NCI-H1417 treated with DMSO at 0.1 percent for 48 hours (cell line): ENCODE measurements around the gene HOOK2.
"Not testable (repeated sequence)": the region's sequence is repeated elsewhere in the genome, so short reads cannot be mapped to it uniquely, and the experiment has no call there.

Source experiments
- DNase-seq: peaks from one replicate; lab custom pipeline; 2025; lab: John Stamatoyannopoulos, UW

The HOOK2 gene

DNA sequence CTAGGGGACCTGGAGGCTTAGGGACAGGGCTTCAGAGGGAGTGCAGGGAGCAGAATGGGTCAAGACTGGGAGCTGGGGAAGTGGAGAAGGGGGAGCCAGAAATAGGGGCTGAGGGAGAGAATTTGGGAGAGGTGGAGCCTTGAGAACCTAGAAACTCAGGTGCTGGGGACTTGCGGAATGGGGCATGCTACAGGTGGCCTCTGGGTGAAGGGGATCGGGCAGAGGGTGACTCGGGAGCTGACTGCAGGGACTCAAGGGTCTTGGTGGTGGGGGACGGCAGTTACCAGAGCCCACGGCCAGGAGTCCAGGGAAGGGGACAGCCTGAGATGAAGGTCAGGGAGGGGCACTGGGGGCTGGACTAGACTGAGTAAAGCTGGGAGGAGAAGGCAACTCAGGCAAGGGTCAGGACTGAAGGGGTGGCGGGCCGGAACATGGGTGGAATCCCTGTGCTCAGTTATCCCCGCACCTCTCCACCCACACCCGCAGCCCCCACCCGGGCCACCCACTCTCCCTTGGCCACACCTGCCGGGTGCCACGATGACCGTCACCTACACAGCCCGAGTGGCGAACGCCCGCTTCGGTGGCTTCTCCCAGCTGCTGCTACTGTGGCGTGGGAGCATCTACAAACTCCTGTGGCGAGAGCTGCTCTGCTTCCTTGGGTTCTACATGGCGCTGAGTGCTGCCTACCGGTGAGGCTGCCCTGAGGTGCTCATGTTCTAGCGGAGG is 23.1 kb downstream of the HOOK2 start:
- DNase-seq, result no peak

DNA sequence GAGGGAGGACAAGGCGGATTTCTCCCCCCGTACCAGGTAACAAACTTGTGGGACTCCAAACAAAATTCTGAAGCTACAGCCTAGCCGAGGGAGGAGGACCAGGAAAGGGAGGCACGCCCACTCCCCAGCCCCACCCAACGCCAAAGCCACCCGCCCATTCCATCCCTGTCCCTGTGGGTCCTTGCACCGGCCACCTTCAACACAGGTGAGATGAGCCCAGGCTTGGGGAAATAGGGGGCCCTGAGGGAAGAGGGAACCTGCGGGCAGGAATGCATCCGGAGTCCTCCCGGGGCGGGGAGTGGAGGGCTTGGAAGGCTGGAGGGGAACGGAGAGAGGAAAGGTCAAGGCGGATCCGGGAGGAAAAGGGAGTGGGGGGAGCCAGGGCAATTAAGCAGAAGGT is 23.7 kb downstream of the HOOK2 start, which contains the start of gene BEST2:
Gene BEST2 (plus strand): TSS at position 157 of the 400 bp plus-strand sequence. CDS start 802 bp downstream, outside the sequence.
- DNase-seq, result no peak

DNA sequence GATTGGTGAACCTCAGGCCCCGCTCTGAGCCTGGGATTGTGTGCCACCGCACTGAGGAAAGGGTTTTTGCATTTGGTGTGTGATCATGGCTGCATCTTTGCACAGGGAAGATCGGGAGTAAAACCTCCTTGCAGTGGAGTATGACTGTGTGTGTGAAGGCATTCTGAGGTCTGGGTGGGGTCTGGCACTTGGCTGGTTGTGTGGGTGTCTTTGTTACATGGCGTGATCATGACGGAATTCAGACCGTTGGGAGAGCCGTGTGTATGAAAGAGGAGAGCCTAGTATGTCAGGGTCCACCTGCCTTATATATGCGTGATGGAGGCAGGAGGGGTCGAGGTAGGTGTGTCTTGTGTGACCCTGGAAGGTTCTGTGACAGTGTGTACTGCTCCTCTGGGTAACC is 24.5 kb downstream of the HOOK2 start:
- DNase-seq, result no peak

DNA sequence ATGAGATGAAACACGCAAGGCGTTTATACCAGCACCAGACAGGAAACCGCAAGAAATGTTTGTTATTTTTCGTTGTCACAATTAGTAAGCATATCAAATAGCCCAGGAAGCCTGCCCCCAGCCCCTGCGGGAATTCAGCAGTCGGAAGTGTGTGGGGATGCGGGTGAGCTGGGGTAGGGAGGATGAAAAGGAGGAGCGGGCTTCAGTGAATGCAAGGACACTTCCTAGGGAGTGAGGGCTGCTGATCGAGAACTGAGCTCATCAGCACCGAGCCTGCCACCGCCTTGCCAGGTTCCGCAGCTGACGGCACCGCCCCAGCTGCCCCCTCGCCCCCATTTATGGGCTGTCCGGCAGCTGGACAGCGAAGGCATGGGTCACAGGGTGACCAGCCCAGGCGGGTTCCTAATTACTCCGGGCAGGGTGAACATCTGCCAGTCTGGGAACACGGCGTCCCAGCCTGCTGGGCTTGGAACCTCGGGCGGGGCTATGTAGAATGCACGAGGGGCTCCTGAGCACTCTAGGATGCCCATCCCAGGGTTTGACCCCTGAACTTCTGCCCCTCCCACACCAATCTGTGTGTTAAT is 25.3 kb downstream of the HOOK2 start:
- DNase-seq, result no peak

DNA sequence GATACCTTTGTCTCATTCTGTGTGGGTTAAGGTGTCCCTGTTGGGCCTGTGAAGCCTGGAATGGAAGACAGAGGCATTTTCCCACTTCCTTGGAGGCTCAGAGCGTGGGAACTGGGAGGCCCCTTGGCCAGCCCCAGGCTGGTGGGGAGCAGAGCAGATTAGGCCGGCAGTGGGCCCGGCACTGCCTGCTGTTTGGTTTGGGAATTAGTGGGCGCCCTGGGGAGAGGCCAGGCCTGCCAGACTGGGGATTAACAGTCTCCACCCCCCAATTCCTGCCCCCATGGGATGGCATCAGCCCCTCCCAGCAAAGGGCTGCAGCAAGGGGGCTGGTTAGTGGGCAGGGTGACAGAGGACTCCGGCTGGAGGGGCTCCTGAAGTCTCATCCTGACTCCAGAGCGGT is 26.9 kb downstream of the HOOK2 start:
- no peak for DNase-seq

DNA sequence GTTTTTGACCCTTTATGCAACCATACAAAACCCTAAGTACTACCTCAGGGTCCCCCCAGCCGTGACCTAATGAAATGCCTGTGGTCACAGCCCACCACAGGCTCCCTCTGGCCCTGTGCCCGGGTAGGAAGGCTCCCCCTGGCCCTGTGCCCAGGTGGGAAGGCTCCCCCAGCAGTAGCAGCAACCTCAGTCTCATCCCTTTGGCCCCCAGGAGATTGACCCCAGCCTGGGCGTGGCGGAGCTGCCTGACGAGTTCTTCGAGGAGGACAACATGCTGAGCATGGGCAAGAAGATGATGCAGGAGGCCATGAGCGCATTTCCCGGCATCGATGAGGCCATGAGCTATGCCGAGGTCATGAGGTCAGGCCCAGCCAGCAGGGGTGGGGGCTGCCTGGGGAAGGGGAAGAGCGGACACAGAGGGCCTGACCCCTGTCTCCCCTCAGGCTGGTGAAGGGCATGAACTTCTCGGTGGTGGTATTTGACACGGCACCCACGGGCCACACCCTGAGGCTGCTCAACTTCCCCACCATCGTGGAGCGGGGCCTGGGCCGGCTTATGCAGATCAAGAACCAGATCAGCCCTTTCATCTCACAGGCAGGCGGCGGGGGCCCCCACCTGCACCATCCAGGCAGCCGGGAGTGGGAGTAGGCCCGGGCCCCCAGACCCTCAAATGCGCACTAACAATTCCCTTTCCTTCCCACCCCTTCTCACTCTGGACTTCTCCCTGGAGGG is 30.0 kb downstream of the HOOK2 start:
- DNase-seq, result no peak

DNA sequence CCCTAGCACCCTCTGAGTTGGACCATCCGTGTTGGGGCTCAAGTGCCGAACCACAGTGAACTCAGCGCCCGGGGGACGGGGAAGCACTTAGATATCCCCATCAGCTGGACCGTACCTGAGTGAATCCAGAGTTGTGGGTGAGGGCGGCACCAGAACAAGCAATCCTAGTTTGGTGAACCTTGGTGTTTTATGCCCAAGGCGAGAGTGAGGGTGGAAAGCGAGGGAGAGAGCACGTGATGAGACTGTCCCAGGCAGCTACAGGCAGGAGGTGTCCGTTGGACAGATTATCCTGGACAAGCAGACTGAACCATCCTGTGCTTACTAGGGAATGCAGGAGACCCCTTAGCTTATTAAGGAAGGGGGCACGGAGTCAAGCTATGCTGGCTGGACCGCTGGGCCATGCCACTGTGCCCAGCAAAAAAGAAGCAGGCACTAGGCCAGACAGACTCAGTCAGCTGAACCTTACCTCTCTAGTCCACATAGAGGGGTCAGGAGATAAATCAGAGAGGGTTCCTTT is 37.5 kb downstream of the HOOK2 start:
- no peak for DNase-seq

DNA sequence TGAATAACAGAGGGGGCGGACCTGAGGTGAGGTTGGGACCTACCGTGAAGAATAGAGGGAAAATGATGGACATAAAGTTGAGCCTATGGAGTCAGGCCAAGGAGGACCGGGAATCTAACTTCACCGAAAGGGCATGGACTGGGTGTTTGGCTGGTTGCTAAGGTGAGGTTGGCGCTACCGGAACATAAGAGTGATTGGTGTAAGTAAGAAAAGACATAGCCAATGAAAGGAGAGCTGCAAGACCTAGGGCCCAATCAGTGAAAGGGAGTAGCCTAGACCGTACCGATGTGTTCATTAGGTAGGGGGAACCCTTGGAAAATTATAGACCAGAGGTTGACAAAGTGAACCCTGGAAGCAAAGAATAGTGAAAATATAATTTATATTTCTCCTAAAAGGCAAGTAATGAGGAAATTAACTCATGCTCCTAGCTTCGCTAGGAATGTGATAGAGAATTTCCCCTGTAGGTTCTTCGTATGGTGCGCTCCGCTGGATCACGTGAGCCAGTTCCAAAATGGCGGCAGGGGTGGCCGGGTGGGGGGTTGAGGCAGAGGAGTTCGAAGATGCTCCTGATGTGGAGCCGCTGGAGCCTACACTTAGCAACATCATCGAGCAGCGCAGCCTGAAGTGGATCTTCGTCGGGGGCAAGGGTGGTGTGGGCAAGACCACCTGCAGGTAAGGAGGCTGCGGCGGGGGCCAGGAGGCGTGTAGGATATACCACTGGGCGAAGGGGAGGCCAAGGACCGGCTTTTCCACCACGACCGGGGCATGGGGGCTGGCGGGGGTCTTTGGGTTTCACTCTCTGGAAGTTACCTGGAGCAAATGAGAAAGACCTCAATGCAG is 38.1 kb downstream of the HOOK2 start, which contains the start of gene GET3:
Gene GET3 (plus strand): TSS at position 503 of the 840 bp plus-strand sequence. CDS start 9 bp downstream, at position 512.
- DNase-seq, result peak; percentile 100

DNA sequence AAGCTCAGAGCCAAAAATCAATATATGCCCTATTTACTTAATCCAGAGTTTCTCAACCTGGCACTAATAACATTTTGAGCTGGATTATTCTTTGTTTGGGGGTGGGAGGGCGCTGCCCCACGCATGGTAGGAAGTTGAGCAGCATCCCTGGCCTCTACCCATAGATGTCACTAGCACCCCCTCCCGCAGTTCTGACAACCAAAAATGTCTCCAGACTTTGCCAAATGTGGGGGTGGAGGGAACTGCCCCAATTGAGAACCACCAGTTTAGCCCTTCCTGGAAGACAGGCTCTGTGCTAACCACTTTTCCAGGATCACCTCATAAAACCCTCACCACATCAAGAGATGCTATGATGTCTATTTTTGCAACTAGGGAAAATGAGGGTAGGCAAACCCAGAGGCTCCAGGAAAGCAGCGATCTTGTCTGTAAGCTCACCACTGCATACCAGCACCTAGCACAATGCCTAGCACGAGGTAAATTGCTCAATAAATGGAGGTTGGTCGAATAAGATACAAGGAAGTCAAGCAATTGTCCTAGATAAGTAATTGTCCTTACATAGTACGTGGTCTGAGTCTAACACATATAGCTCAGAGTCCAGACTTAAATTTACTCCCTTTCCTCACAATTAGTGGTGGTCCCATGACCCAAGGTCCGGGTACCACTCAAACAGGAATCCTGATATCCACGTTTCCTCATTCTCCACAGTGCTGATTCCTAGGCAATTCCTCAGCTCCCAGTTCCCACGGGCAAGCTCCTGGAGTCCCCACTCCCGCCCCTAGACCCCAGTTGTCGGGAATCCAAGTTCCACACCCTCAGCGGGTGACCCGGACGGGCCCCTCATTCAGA is 41.8 kb downstream of the HOOK2 start:
- DNase-seq, result no peak

DNA sequence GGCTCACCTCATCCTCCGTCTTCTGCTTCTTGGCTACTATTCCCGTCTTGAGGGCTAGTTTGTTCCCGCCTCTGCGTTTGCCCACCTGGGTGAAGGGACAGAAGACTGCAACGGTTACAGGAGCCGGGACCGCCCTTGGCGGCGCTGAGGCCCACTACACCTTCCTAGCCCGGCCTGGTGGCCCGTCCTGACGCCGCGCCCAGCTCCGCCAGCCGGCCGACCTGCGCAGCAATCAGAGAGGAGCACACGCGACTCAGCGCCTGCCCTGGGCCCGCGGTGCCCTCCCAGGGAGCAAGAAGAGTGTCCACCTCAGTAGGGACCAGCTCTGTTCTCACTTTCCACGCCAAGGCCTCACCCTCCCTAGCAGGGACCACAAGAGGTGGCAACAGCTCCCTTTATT is 44.0 kb downstream of the HOOK2 start:
- DNase-seq, result no peak

DNA sequence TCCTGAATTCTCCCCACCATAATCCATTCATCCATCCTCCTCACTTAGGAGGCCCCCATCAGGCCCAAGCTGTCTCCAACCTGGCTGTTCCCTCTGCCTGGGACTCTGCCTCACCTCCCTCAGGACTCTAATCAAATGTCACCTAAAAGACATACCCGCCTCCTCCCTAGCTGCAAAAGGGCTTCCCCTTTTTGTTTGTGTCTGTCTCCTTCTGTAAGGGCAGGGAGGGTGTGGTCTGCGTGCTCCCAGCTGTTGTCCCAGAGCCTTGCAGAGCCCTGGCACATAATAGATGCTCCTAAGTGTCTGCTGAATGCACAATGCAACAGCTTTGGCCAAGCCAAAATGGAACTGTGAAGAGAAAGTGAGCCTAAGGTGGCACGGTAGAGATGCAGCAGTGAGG is 45.3 kb downstream of the HOOK2 start:
- DNase-seq, result no peak

DNA sequence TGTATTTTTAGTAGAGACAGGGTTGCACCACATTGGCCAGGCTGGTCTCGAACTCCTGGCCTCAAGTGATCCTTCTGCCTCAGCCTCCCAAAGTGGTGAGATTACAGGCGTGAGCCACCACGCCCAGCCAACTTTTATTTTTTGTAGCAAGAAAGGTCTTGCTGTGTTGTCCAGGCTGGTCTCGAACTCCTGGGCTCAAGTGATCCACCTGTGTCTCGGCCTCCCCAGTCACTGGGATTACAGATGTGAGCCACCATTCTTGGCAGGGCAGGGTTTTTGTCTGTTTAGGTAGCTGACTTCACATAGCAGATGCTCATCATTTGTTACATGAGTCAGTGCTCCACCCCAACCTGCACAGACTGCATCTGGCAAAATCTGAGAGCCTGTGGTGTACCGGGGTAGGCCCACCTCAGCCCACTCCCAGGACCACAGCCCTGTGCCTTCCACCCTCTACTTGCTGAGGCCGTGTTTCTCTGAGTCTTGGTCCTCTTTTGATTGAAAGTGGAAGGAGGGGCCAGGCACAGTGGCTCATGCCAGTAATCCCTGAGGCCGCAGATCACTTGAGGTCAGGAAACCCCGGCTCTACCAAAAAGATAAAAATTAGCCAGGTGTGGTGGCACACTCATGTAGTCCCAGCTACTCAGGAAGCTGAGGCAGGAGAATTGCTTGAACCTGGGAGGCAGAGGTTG is 47.5 kb downstream of the HOOK2 start:
- DNase-seq, result no peak

DNA sequence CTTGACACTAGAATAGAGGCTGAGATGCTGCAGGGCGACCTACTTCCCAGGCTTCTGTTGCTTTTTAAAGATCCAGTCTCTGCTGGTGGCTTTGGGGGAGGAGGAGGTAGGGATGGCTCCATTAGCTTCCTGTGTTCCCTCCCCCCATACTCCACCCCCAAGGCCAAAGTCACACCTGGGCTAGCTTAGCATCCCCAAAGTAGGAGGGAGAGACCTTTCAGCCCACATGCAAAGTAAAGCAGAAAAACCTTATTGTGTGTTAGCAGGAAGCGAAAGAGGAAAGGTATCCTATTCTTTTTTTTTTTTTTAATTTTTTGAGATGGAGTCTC is 48.4 kb downstream of the HOOK2 start:
- no peak for DNase-seq

DNA sequence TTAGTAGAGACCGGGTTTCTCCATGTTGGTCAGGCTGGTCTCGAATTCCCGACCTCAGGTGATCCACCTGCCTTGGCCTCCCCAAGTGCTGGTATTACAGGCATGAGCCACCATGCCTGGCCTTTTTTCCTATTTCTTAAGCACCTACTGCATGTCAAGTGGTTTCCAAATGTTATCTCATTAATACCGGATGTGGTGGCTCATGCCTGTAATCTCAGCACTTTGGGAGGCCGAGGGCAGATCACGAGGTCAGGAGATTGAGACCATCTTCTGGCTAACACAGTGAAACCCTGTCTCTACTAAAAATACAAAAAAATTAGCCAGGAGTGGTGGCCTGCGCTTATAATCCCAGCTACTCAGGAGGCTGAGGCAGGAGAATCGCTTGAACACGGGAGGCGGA is 49.7 kb downstream of the HOOK2 start:
- not testable (repeated sequence) for DNase-seq

DNA sequence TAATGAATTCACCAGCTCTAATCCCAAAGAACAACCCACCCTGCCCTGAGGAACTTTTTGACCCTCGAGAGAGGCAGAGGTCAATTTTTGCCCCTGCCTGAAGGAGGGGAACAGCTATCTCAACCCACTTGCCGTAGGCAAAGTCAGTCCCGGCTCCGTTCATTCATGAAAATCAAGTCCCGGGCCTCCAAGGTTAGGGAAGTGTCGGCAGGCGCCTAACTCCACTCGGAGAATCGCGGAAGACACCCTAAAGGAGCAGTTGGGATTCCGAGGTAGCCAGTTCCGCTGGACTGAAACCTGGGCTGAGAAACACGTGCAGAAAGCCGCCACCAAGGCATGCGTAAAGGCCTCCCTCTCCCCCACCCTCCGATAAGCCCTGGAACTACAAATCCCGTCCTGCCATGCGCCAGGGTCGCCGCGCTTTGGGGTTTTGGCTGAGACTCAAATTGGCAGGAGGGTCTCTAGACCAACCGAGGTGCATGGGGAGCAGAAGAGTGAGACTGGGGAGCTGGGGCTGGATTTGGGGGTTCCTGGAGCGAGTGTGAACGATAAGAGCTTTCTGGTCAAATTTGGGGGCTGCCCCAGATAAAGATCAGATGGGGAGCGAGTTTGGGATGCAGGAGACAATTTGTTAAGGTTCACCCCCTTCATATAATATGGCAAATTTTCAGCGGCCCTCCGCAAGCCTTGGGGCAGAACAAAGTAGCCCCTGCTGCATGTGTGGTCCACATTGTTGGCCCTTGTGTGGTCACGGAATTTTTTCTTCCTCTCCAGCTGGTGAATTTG is 51.5 kb downstream of the HOOK2 start, which contains the start of gene TNPO2:
Gene TNPO2 (minus strand): TSS at position 292 of the 786 bp plus-strand sequence. CDS start 2,955 bp downstream, outside the sequence.
- no peak for DNase-seq

DNA sequence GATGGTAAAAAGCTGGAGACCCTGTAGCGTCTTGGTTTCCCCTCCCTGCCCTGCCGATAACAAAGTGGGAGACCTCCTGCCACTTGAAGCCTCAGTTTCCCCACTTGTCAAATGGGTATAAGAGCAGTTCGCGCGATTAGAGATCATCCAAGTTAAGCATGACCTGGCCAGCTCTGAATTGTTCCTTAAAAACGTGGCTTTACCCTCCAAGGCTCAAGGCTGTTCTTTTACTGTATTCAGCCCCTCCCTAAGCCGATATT is 52.0 kb downstream of the HOOK2 start:
- no peak for DNase-seq

DNA sequence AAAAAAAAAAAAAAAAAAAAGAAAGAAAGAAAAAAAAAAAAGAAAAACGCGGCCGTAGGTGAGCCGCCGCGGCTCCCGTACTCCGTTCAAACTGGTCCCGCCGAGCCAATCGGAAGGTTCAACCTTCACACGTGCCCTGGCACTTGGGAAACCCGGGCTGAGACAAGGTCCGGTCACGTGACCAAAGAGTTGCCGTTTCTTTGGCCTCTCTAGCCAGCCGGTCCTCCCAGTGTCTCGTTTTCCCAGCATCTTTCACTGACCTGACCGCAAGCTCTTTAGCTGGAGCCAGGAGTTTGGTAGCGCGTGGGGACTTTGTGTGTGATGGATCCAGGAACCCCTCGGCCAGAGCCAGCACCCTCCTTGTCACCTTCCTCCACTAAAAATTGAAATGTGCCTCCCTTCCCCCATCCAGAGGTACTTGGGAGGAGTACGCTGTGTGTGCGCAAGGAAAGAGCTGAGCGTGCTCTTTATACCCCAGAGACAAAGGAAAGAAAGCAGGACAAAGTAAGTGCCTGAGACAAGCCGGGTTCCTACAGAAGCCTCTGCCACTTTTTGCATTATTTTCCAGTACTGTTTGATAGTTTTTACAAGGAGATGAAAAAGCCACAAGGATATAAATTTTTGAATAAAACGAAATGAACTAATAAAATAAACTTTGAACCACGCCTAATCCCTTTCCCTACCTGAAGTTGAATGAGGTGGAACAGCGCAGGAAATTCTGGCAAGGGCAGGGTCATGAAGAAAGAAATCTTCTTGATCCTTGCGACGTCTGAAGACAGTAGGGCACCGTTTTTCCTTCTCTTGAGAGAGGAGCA is 52.6 kb downstream of the HOOK2 start:
- DNase-seq, result peak; percentile 90

DNA sequence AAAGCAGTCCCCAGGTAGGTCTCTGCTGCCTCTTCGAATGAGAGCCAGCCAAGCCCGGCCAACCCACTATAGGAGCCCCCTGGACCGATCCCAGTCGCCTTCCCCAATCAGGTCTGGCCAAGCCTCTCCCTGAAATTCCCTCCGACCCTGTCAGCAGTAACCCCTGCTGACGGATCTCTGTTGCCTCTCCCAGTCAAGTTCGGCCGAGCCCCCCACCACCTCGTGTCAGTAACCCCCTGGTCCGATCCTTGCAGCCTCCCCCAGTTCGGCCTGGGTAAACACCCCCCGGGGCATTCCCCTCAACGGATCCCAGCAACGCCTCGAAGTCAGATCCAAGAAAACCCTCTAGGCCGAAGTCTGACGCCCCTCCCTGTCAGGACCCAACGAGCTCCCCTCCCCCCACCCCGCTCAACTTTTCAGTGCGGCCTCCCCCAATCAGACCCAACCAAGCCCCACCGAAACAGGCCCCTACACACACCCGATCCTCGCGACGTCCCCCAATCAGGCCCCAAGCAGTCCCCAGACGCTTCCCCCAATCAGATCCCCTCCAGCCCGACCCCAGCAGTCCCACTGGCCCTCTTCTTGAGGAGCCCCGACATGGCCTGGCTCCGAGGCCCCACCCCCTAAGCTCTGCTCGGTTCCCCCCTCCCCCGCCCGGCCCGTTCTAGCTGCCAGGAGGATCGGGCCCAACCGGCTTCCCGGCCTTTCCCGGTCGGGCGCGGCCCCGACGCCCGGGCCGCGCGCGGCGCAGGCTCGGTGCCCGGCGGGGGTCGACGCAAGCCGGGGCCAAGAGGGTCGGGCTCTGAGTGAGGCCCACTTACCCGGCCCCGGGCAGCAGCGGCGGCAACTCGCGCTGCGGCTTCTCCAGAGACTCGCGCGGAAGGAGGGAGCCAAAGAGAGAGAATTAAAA is 53.4 kb downstream of the HOOK2 start:
- DNase-seq, result no peak
